Fibroblast of the aortic adventitia (primary cell): Measurements from ENCODE around the gene C1orf94. TPM values are rescaled to one million over a fixed set of nuclear protein-coding genes. Genes with fewer than 3 reads are reported as not detected.

Experiments
- DNase-seq: peaks from one replicate; pipeline ENCODE4 v3.0.0-alpha.2; 2010; ENCODE audit warnings: low read depth
- H3K4me3 ChIP-seq: 2 replicates; pipeline ENCODE4 v1.5.1; 2011; ENCODE audit warnings: low read depth, mild to moderate bottlenecking, control low read depth, low read length, moderate library complexity
- CTCF ChIP-seq: IDR thresholded peaks from 2 replicates; pipeline ENCODE4 v1.5.1; 2011; ENCODE audit warnings: mild to moderate bottlenecking, low read length, control low read depth, inconsistent platforms; ENCODE audit not compliant: insufficient read depth
- total RNA-seq: library from RNA; depleted of rRNA; stranded (reverse); fragments of >200 nt; gene quantifications from 2 replicates; pipeline ENCODE4 v1.2.3, GENCODE V29; 2012; ENCODE audit warnings: low replicate concordance

C1orf94 gene
- total RNA-seq, 1 donor, result not detected

DNA sequence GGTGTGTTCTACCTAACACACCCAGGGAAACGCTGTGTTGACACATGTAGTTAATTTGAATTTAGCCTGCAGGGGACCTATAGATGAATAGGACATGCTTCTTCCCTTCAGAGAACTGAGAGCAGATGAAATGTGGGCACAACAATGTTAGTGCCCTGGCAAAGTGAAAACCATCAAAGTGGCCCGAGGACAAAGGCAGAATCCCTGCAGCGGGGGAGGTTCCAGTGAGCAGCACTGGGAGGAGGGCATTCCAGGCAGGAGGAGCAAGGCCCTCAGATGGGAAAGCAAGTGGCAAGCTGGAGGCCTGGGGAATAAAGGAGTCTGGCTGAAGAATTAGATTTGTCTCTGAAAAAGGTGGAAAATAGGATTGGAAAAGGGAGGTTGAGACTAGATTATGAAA lies 37.2 kb downstream of the C1orf94 start:
- no peak for DNase-seq
- no peak for TF ChIP-seq CTCF
- no peak overlapping the region for H3K4me3 ChIP-seq

DNA sequence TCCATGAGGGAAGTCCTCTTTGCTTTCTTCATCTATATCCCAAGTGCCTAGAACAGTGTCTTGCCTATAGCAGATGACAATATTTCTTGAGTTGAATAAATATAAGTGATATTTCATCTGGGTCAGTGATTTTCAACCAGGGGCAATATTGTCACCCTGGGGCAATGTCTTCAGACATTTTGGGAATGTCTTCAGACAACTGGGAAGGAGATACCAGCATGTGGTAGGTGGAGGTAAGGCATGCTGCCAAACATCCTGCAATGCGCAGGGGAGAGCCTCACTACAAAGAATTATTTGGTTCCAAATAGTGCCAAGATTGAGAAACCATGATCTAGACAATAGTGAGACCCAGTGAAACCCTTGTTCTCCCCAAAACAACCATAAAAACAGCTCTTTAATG lies 54.7 kb downstream of the C1orf94 start:
- TF ChIP-seq CTCF, result no peak
- DNase-seq, result no peak
- H3K4me3 ChIP-seq, result no peak overlapping the region

GRCh38 chr1:34235594-34235993 lies 58.9 kb downstream of the C1orf94 start:
- TF ChIP-seq CTCF, result no peak
- no peak overlapping the region for H3K4me3 ChIP-seq
- no peak for DNase-seq

DNA sequence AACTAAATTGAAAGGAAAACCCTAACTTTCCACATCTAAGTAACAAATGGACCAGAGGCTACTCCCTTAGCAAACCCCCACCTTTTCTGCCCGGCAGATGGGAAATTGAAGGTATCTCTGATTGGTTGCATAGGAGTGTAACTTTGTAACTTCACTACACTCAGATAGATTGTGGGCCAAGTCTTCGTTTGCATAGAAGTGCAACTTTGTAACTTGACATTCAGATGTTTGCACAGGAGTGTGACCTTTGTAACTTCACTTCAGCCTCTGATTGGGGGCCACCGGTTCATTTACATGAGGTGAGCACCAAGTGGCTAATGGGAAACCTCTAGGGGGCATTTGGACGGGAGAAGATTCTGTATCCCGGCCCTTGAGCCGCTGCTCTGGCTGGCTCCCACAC lies 59.4 kb downstream of the C1orf94 start:
- H3K4me3 ChIP-seq, result no peak overlapping the region
- DNase-seq, result no peak
- TF ChIP-seq CTCF, result no peak

DNA sequence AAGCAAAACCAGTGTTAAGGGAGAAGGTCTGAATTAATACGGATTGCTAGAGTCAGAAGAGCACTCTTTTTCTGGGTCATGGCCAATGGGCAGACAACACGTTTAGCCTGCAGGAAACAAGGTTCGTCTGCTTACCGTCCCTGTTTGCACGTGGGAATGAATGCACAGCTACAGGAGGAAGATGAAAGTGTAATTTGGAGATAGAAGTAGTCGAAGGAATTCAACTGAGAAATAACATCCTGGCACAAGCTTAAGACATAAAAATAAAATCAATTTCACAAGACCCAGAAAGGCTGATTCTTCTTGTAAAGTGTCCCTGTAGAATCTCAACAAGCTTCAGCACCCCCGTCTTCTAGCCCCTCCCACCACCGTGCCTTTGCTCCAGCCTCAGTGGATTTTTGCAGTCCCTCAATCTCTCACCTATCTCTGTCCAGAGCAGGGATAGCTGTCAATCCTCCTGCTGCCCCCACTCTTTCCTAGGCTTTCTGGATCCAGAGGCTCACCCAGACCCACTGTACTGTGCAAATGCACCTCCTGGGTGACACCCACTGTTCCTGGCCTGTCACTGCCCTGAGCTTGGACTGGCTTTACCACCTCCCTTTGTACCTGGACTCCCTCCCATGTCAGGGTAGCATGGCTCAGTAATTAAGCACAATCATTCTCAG lies 60.6 kb downstream of the C1orf94 start:
- no peak overlapping the region for H3K4me3 ChIP-seq
- TF ChIP-seq CTCF, result no peak
- no peak for DNase-seq

- no peak for DNase-seq
- no peak for TF ChIP-seq CTCF
- no peak overlapping the region for H3K4me3 ChIP-seq
These were observed 69.3 kb downstream of the C1orf94 start for GRCh38 chr1:34245967-34246366.

GRCh38 chr1:34250342-34250741 lies 73.6 kb downstream of the C1orf94 start:
- DNase-seq, result no peak
- TF ChIP-seq CTCF, result no peak
- no peak overlapping the region for H3K4me3 ChIP-seq
